Aortic smooth muscle cell (primary cell): Measurements from ENCODE around the gene NOVA1. TPM values are rescaled to one million over a fixed set of nuclear protein-coding genes. Genes with fewer than 3 reads are reported as not detected.

Source experiments
- total RNA-seq: library from RNA; depleted of rRNA; stranded (reverse); fragments of >200 nt; gene quantifications from 2 replicates; pipeline ENCODE4 v1.2.3, GENCODE V29; 2014

Gene NOVA1, protein sequence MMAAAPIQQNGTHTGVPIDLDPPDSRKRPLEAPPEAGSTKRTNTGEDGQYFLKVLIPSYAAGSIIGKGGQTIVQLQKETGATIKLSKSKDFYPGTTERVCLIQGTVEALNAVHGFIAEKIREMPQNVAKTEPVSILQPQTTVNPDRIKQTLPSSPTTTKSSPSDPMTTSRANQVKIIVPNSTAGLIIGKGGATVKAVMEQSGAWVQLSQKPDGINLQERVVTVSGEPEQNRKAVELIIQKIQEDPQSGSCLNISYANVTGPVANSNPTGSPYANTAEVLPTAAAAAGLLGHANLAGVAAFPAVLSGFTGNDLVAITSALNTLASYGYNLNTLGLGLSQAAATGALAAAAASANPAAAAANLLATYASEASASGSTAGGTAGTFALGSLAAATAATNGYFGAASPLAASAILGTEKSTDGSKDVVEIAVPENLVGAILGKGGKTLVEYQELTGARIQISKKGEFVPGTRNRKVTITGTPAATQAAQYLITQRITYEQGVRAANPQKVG
- total RNA-seq: 1.8 and 4.5 TPM in 2 replicates

DNA sequence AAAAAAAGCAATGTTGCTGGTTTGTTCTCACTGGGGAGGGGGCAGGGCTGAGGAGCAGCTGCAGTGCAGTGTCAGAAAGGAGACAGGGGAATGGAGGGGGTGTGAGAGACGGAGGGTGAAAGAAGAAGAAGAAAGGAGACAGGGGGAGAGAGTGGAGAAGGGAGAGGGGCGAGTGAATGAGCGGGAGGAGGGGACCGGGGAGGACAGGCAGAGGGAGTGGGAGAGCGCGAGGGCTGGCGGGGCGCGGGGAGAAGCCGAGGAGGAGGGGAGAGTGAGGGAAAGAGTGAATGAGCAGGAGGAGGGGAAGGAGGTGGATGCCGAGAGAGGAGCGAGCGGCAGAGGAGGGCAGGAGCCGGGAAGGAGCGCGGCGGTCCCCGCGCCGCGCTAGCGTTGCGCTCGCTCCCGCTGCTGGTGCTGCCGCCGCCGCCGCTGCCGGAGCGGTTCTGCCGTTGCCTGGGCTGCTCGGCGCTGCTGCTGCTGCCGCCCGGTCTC, at the start of gene NOVA1:
NOVA1 (minus strand) TSS at position 445 of the 492 bp plus-strand sequence. CDS start 597 bp downstream, outside the sequence.

